GM19035 (cell line): ENCODE results near the gene TMEFF1.
"Not testable (repeated sequence)": the region's sequence is repeated elsewhere in the genome, so short reads cannot be mapped to it uniquely, and the experiment has no call there.

Experiments used
- ATAC-seq: cut with Tn5 transposase; IDR thresholded peaks from one replicate; pipeline ENCODE4 v1.9.1; 2021; ENCODE audit not compliant: unreplicated experiment

Gene TMEFF1

DNA sequence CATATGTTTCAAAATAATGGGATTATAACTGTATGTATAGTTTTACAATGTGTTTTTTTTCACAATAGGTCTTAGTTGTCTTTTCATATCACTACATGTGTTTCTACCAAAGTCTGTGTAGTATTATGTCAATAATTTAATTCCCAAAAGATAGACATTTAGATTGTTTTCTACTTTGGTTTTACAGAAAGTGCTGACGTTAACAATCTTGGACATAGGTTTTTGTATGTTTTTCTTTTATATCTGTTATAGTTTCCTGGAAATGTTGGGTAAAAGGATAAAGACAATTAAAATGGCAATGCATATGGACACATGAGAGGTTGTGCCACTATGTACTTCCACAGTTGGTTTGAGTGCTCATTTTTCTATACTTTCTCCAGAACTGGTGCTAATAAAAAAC is 15.2 kb downstream of the TMEFF1 start:
- no peak for ATAC-seq

DNA sequence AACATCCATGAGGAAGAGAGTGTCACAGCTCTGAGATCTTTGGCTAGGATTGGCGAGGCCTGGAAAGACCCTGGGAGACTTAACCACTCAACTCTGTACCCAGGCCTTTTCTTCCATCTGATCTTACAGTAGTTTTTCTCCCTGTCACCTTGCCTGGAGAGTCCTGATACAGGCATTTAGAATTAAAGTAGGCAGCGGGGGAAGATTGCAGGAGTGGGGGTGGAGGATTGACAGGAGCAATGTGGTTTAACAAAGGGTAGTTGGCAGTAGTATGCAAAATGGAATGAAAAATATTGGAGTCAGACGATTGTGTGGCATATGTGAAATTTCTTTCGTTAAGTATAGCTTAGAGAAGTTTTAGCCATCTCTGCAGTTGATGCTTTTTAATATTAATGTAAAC is 16.9 kb downstream of the TMEFF1 start:
- no peak for ATAC-seq

- ATAC-seq: no peak
Measured at GRCh38 chr9:100492952-100493351, 20.0 kb downstream of the TMEFF1 start.

- ATAC-seq: no peak
Measured at GRCh38 chr9:100498592-100498991, 25.6 kb downstream of the TMEFF1 start.

- ATAC-seq: no peak
Measured at GRCh38 chr9:100499460-100499859, 26.5 kb downstream of the TMEFF1 start.

- no peak for ATAC-seq
Measured at GRCh38 chr9:100499866-100500265, 26.9 kb downstream of the TMEFF1 start.

DNA sequence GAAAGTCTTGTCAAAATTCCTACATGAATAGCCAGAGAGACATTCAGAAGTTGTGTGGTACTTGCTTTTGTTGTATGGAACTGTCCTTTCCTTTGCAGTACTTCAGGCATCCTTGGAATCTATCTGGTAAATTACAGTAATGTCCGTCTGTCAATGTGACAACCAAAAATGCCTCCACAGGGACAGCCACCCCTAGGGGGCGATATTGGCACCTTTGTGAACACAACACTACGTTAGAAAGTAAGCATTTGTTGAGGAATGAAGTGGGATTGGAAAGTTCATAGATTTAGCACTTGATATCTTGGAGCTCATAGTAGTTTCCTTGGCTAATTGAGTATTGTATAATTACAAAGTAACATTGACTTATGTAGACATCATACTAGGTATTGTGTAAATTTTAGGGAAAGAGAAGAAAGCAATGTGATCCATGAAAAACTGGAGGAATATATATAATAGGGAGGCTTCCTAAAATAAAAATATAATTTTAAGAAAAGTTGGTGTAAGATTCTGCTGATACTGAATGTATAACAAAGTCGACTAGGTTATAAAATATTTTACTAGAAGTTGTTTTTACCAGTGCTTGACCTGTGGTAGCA is 32.7 kb downstream of the TMEFF1 start:
- ATAC-seq: peak; percentile 65

- peak; percentile 54 for ATAC-seq
Measured at GRCh38 chr9:100507350-100507749, 34.4 kb downstream of the TMEFF1 start.

GRCh38 chr9:100511205-100511604 is 38.3 kb downstream of the TMEFF1 start:
- ATAC-seq: no peak

GRCh38 chr9:100515578-100516494 is 42.9 kb downstream of the TMEFF1 start:
- no peak for ATAC-seq

DNA sequence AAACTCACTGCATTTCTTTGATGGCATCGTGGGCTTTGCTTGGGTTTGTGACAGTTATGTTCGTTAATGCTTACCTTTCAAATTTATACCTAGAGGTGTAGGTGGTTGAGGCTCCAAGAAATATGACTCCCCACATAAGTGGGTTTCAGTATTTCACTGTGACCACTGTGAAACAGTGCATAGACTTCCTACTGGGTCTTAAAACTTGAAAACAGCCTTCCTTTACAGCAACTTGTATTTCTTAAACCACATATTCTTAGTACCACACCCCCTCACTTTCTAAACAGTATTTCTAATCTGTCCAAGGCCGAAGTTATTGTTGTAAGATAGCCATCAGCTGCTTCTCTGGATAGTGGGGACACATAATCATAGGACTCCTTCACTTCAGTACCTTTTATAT is 48.3 kb downstream of the TMEFF1 start:
- no peak for ATAC-seq

DNA sequence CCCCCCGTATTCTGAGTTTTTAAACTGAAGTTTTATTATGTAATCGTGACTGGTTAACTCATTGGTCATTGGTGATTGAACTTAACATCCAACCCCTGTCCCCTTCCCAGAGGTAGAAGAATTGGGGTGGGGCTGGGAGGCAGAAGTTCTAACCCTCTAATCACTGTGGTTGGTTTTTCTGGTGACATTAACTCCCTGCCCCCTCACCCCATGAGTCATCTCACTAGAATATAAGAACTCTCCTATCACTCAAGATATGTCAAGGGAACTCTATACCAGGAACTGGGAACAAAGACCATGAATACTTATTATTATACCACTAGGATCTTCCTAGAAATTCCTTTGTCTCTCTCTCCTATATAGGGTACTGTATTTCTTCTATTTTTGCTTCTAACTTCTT is 52.6 kb downstream of the TMEFF1 start:
- ATAC-seq: no peak

DNA sequence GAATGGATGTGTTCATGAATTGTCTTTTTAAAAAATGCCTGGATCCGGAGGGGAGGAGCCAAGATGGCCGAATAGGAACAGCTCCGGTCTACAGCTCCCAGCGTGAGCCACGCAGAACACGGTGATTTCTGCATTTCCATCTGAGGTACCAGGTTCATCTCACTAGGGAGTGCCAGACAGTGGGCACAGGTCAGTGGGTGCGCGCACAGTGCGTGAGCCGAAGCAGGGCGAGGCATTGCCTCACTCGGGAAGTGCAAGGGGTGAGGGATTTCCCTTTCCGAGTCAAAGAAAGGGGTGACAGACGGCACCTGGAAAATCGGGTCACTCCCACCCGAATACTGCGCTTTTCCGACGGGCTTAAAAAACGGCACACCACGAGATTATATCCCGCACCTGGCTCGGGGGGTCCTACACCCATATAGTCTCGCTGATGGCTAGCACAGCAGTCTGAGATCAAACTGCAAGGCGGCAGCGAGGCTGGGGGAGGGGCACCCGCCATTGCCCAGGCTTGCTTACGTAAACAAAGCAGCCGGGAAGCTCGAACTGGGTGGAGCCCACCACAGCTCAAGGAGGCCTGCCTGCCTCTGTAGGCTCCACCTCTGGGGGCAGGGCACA is 54.3 kb downstream of the TMEFF1 start:
- ATAC-seq: not testable (repeated sequence)

DNA sequence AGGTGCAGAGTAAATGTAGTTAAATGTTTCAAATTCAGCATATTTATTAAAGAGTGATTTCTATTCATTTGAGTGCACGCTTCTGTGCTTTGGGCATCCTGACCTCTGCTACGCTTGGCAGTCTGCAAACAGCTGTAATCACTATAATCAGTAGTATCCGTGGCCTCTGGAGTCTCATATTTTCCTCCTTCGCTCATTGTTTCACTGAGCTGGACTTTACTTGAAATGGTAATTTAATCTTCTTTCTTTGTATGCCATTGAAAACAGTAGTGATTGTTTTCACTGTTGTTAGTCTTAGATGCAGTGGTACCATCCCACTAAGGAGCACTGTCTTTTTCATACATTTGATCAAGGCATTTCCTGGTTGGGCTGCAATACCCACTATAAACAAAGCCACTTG is 61.5 kb downstream of the TMEFF1 start:
- ATAC-seq: no peak

GRCh38 chr9:100540327-100540726 is 67.4 kb downstream of the TMEFF1 start:
- ATAC-seq: no peak

- ATAC-seq: no peak
Measured at GRCh38 chr9:100549048-100549447, 76.1 kb downstream of the TMEFF1 start.

DNA sequence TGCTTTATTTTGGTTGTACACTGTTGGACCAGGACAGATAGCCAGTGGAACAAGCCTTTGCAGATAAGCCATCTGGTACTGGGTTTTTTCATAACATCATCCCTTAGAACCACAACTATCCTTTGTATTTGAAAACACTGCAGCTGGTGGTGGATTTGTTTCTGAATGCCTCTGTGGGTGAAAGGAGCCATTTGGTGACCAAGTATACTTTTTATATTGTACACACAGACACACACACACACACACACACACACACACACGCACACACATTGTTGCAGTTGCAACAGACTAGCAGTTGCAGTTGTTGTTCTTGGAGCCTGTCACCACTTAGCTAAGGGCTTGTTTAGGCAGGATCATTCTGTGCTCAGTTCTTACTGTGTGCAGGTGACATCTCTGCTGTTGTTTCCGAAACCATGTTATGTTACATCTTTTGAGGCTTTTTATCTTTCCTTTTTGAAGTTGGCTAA is 82.0 kb downstream of the TMEFF1 start:
- peak; percentile 68 for ATAC-seq

- peak; percentile 81 for ATAC-seq
Measured at GRCh38 chr9:100555471-100555870, 82.5 kb downstream of the TMEFF1 start.

GRCh38 chr9:100557053-100557452 is 84.1 kb downstream of the TMEFF1 start:
- ATAC-seq: no peak

DNA sequence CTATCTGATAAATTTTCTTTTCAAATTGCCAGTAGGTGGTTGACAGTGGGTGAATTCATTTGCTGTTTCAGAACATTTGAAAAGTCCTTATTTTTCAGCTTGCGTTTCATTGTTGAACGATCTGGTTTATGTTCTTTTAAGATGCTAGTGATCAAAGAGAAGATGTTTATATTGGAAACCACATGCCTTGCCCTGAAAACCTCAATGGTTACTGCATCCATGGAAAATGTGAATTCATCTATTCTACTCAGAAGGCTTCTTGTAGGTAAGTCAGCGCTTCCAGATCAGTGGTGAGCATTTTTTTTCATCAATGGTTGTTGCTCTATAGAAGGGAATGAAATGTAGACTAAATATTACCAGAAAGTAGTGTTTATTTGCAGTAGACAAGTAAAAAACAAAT is 88.3 kb downstream of the TMEFF1 start:
- ATAC-seq: no peak

GRCh38 chr9:100567856-100568255 is 94.9 kb downstream of the TMEFF1 start:
- no peak for ATAC-seq
